SK-N-SH (cell line): ENCODE measurements around the gene ANO10. TPM values are rescaled to one million over a fixed set of nuclear protein-coding genes. Genes with fewer than 3 reads are reported as not detected.

Source experiments
- CTCF ChIA-PET: fragments of 300-600, 350-600 bp; formaldehyde crosslinking; extraction: SDS; loops from one replicate; lab custom pipeline; 2021; lab: Yijun Ruan, JAX
- POLR2A ChIA-PET: fragments of 350-600 bp; sonication (Branson Sonifier 250); formaldehyde crosslinking; extraction: SDS; loops from one replicate; lab custom pipeline; 2020; ENCODE audit warnings: antibody characterized with exemption, inconsistent platforms; lab: Yijun Ruan, JAX
- DNase-seq: peaks from one replicate; pipeline ENCODE4 v3.0.0; 2012
- H2AFZ ChIP-seq: fragments of 200-600 bp; sonication (generic); 2 replicates; pipeline ENCODE4 v1.8.1; 2016; ENCODE audit warnings: antibody characterized with exemption, mild to moderate bottlenecking, low read depth
- H3F3A ChIP-seq: fragments of 200-600 bp; sonication (generic); replicated peaks from 2 replicates; pipeline ENCODE3; 2016; ENCODE audit warnings: antibody characterized with exemption, mild to moderate bottlenecking; ENCODE audit not compliant: insufficient read depth
- H3K27ac ChIP-seq, 2 experiments: fragments of 200-500 bp in 1 of 2; fragments of 200-600 bp in 1 of 2; sonication (Bioruptor generic) in 1 of 2; sonication (generic), shearing (Covaris generic) in 1 of 2; 2 replicates each; pipeline versions ENCODE4 v1.5.1 to v1.6.1; 2014 to 2016; ENCODE audit warnings: low read depth in 2 of 2, inconsistent platforms in 1 of 2, low read length in 1 of 2, mild to moderate bottlenecking in 1 of 2, mixed read lengths in 1 of 2
- H3K27me3 ChIP-seq: fragments of 200-600 bp; sonication (generic), shearing (Covaris generic); 2 replicates; pipeline ENCODE4 v1.6.1; 2016; ENCODE audit warnings: mixed run types; ENCODE audit not compliant: insufficient read depth
- H3K36me3 ChIP-seq, 2 experiments: fragments of 200-500 bp in 1 of 2; fragments of 200-600 bp in 1 of 2; sonication (Bioruptor generic) in 1 of 2; sonication (generic) in 1 of 2; replicated peaks in 1 of 2; 2 replicates each; pipeline versions ENCODE3 to v1.5.1; 2014 to 2016; ENCODE audit warnings: low read length in 1 of 2, mild to moderate bottlenecking in 1 of 2; ENCODE audit not compliant: insufficient read depth in 2 of 2, control insufficient read depth in 1 of 2
- H3K4me1 ChIP-seq, 2 experiments: fragments of 200-500 bp in 1 of 2; fragments of 200-600 bp in 1 of 2; sonication (Bioruptor generic) in 1 of 2; sonication (generic), shearing (Covaris generic) in 1 of 2; 2 replicates each; pipeline versions ENCODE4 v1.5.1 to v1.6.1; 2014 to 2016; ENCODE audit warnings: low read depth in 1 of 2, low read length in 1 of 2, mixed run types in 1 of 2; ENCODE audit not compliant: insufficient read depth in 2 of 2, control insufficient read depth in 1 of 2
- H3K4me2 ChIP-seq: fragments of 200-600 bp; sonication (generic), shearing (Covaris generic); 2 replicates; pipeline ENCODE4 v1.6.1; 2017; ENCODE audit warnings: mixed run types
- H3K4me3 ChIP-seq, 2 experiments: fragments of 200-500 bp in 1 of 2; fragments of 200-600 bp in 1 of 2; sonication (Bioruptor generic) in 1 of 2; sonication (generic), shearing (Covaris generic) in 1 of 2; 2 replicates each; pipeline versions ENCODE4 v1.5.1 to v1.8.1; 2014 to 2016; ENCODE audit warnings: low read depth in 2 of 2, inconsistent platforms in 1 of 2, low read length in 1 of 2, mild to moderate bottlenecking in 1 of 2, mixed read lengths in 1 of 2, moderate library complexity in 1 of 2
- H3K79me2 ChIP-seq: fragments of 200-600 bp; sonication (generic); 2 replicates; pipeline ENCODE4 v1.8.1; 2017; ENCODE audit warnings: mild to moderate bottlenecking; ENCODE audit not compliant: insufficient read depth
- H3K9ac ChIP-seq: fragments of 200-600 bp; sonication (generic); 2 replicates; pipeline ENCODE4 v1.6.1; 2017; ENCODE audit warnings: mixed run types
- H3K9me2 ChIP-seq: fragments of 200-600 bp; sonication (generic); 2 replicates; pipeline ENCODE4 v1.6.1; 2017; ENCODE audit warnings: mixed run types
- H3K9me3 ChIP-seq: fragments of 200-600 bp; sonication (generic); 2 replicates; pipeline ENCODE4 v1.6.1; 2017; ENCODE audit warnings: mixed run types, mild to moderate bottlenecking, moderate library complexity
- H4K20me1 ChIP-seq: fragments of 200-600 bp; sonication (generic); 2 replicates; pipeline ENCODE4 v1.6.1; 2017; ENCODE audit warnings: mild to moderate bottlenecking, mixed run types; ENCODE audit not compliant: insufficient read depth
- CHD2 ChIP-seq: fragments of 150-350 bp; IDR thresholded peaks from 2 replicates; pipeline ENCODE4 v1.6.1; 2018; ENCODE audit warnings: low read length; ENCODE audit not compliant: partially characterized antibody
- CTCF ChIP-seq: fragments of 200-600 bp; sonication (generic); IDR thresholded peaks from 2 replicates; pipeline ENCODE4 v1.6.1; 2017; ENCODE audit warnings: antibody characterized with exemption, mild to moderate bottlenecking, moderate library complexity
- ELF1 ChIP-seq: IDR thresholded peaks from 2 replicates; pipeline ENCODE4 v1.4.0; 2012
- EP300 ChIP-seq, 2 experiments: IDR thresholded peaks; 2 replicates each; pipeline versions ENCODE4 v1.4.0 to v1.6.1; 2012; ENCODE audit warnings: borderline replicate concordance in 1 of 2, low read depth in 1 of 2, low read length in 1 of 2
- EZH2phosphoT487 ChIP-seq: fragments of 200-600 bp; sonication (generic); IDR thresholded peaks from 2 replicates; pipeline ENCODE4 v1.6.1; 2017; ENCODE audit warnings: low read depth, mixed run types, mild to moderate bottlenecking, antibody characterized with exemption, moderate library complexity, borderline replicate concordance
- FOXJ3 ChIP-seq: sonication (generic); formaldehyde crosslinking; IDR thresholded peaks from 2 replicates; pipeline ENCODE4 v1.5.1; 2020; ENCODE audit warnings: mild to moderate bottlenecking, missing genetic modification reagents
- FOXM1 ChIP-seq: IDR thresholded peaks from 2 replicates; pipeline ENCODE4 v1.4.0; 2012; ENCODE audit warnings: low read depth, mild to moderate bottlenecking
- GABPA ChIP-seq: IDR thresholded peaks from 2 replicates; pipeline ENCODE4 v1.4.0; 2012; ENCODE audit warnings: low read depth, mild to moderate bottlenecking
- GATA2 ChIP-seq: sonication (generic); formaldehyde crosslinking; IDR thresholded peaks from 2 replicates; pipeline ENCODE4 v1.5.0; 2020; ENCODE audit warnings: mild to moderate bottlenecking, missing genetic modification reagents
- JUND ChIP-seq: IDR thresholded peaks from 2 replicates; pipeline ENCODE4 v1.4.0; 2012
- MXI1 ChIP-seq: IDR thresholded peaks from 2 replicates; pipeline ENCODE4 v1.6.1; 2012; ENCODE audit warnings: mild to moderate bottlenecking, low read depth, low read length, improper control_type of control experiment
- NRF1 ChIP-seq: IDR thresholded peaks from 2 replicates; pipeline ENCODE4 v1.6.1; 2012; ENCODE audit warnings: low read depth, mild to moderate bottlenecking, low read length
- RCOR1 ChIP-seq: fragments of 150-350 bp; IDR thresholded peaks from 2 replicates; pipeline ENCODE4 v1.6.1; 2017; ENCODE audit warnings: antibody characterized with exemption, low read length
- ZBTB33 ChIP-seq: IDR thresholded peaks from 2 replicates; pipeline ENCODE4 v1.4.0; 2012; ENCODE audit warnings: low read depth, borderline replicate concordance
- WGBS: methylation state at CpG from one replicate; pipeline ENCODE4 v1.1.6; 2017; ENCODE audit warnings: low lambda C conversion rate; 5-methylcytosine and 5-hydroxymethylcytosine counted together
- polyA plus RNA-seq, 3 experiments: library from polyadenylated mRNA; depleted of rRNA; stranded (reverse); fragments of >200 nt; gene quantifications; 2 replicates each; pipeline ENCODE4 v1.2.3, GENCODE V29; 2012

ANO10 gene
- polyA plus RNA-seq, 1 of the 3 experiments (the other 2 are of a cell fraction), result 16.8 TPM

DNA sequence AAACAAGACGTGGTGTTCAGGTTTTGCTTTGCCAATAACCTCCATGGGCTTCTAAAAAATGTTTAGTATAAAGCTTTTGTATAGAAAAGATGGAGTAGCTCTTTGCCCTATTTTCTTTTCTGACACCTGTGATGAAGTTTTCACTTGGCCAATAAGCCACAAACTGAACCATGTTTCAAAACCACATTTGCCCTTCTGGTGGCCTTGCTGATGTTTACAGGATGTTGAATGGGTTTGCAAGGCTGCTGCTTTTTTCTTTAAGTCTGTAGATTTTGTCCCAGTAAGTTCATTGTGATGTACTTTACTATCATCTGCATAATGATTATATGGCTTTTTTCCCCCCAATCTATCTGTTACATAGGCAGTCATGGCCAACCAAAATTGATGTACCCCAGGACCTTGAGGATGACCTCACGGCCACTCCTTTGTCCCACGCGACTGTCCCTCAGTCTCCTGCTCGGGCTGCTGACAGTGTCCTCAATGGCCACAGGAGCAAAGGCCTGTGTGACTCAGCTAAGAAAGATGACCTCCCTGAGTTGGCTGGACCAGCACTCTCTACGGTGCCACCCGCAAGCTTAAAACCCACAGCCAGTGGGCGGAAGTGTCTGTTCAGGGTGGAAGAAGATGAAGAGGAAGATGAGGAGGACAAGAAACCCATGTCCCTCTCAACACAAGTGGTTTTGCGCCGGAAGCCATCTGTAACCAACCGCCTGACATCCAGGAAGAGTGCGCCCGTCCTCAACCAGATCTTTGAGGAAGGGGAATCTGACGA is 274.6 kb downstream of the ANO10 start:
- H4K20me1 ChIP-seq, result no peaks in the 10 kb centered on the region
- H3K27ac ChIP-seq, result no peak overlapping the region; a peak in 1 of 4 replicates
- CTCF ChIA-PET, result interaction anchor here (0.9 to 1.1 kb wide), 2 partner anchors 185 to 386 kb away, joined by 3 to 4 read pairs; no protein-coding TSS in a partner anchor
- H3K27me3 ChIP-seq, result no peaks in the 10 kb centered on the region
- TF ChIP-seq FOXJ3 (no peak), ZBTB33 (no peak), JUND (no peak), MXI1 (no peak), GABPA (no peak), CHD2 (no peak), NRF1 (no peak), RCOR1 (no peak), CTCF (no peak), ELF1 (no peak), EP300 (IDR thresholded peaks at IDR 0.05; ENCODE audit: borderline replicate concordance in 1 of 2, low read depth in 1 of 2, low read length in 1 of 2) (no peak), EZH2phosphoT487 (no peak)
- POLR2A ChIA-PET, result no interaction called here
- no peak overlapping the region for H3K4me3 ChIP-seq
- H3K9ac ChIP-seq, result no peak overlapping the region
- H3F3A ChIP-seq, result no peaks in the 10 kb centered on the region
- H3K79me2 ChIP-seq, result no peaks in the 10 kb centered on the region; the same call in 1 of the 2 replicates
- 0 out of 2 replicates have a peak, but pooled peaks cover 3% of the 10 kb centered on the region for H3K9me3 ChIP-seq
- H2AFZ ChIP-seq, result no peak overlapping the region
- WGBS, result 98% methylated on average over 14 of the region's 14 CpGs
- H3K4me1 ChIP-seq, result peaks cover 0 to 10% of the 10 kb centered on the region in 2 experiments; a peak in 3 of 4 replicates
- DNase-seq, result no peak
- H3K9me2 ChIP-seq, result no peaks in the 10 kb centered on the region
- peaks cover 67 to 74% of the 10 kb centered on the region in 2 experiments for H3K36me3 ChIP-seq
- H3K4me2 ChIP-seq, result no peak overlapping the region

DNA sequence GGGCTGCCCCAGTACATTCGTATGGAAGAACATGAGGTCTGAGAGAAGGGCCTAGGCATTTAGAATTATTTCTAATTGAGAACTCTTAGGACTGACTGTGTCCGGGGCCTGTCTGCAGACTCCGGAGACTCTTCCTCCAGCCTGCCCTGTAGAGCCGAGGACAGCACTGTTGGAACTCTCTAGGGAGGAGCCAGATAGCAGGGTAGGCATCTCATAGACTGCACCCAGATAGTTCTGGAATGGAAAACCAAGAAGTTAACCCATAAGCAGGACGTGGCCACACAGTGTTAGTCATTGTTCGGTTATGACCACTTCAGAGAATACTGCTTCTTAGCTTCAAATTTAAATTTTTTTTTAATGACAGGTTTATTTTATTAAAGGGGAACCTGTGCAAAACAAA is 275.9 kb downstream of the ANO10 start:
- Histone ChIP-seq H2AFZ (no peak overlapping the region), H3K9ac (no peak overlapping the region), H3K4me1 (peaks cover 0 to 10% of the 10 kb centered on the region in 2 experiments; a peak in 3 of 4 replicates), H3K27me3 (no peaks in the 10 kb centered on the region), H3K79me2 (no peaks in the 10 kb centered on the region; the same call in 1 of the 2 replicates), H3K4me2 (no peak overlapping the region), H4K20me1 (no peaks in the 10 kb centered on the region), H3K36me3 (peaks cover 70 to 78% of the 10 kb centered on the region in 2 experiments), H3K27ac (no peak overlapping the region), H3K4me3 (no peak overlapping the region), H3F3A (no peaks in the 10 kb centered on the region), H3K9me3 (no peaks in the 10 kb centered on the region), H3K9me2 (no peaks in the 10 kb centered on the region)
- WGBS, result 88% methylated on average over 6 of the region's 6 CpGs
- POLR2A ChIA-PET, result no interaction called here
- CTCF ChIA-PET, result no interaction called here
- TF ChIP-seq FOXM1, result no peak
- TF ChIP-seq ZBTB33, result no peak
- no peak for TF ChIP-seq GATA2 (CRISPR knock-in tag)
- DNase-seq, result no peak
